ENCODE data around the gene DCPS. TPM values are rescaled to one million over a fixed set of nuclear protein-coding genes. Genes with fewer than 3 reads are reported as not detected.
"Not testable (repeated sequence)": the region's sequence is repeated elsewhere in the genome, so short reads cannot be mapped to it uniquely, and the experiment has no call there.

The DCPS gene, protein sequence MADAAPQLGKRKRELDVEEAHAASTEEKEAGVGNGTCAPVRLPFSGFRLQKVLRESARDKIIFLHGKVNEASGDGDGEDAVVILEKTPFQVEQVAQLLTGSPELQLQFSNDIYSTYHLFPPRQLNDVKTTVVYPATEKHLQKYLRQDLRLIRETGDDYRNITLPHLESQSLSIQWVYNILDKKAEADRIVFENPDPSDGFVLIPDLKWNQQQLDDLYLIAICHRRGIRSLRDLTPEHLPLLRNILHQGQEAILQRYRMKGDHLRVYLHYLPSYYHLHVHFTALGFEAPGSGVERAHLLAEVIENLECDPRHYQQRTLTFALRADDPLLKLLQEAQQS
- total RNA-seq: 10 to 100 TPM in 1 of 4 donors, 1 to 10 TPM in 3; 6.7 to 23.9 (median 7.9) TPM

DNA sequence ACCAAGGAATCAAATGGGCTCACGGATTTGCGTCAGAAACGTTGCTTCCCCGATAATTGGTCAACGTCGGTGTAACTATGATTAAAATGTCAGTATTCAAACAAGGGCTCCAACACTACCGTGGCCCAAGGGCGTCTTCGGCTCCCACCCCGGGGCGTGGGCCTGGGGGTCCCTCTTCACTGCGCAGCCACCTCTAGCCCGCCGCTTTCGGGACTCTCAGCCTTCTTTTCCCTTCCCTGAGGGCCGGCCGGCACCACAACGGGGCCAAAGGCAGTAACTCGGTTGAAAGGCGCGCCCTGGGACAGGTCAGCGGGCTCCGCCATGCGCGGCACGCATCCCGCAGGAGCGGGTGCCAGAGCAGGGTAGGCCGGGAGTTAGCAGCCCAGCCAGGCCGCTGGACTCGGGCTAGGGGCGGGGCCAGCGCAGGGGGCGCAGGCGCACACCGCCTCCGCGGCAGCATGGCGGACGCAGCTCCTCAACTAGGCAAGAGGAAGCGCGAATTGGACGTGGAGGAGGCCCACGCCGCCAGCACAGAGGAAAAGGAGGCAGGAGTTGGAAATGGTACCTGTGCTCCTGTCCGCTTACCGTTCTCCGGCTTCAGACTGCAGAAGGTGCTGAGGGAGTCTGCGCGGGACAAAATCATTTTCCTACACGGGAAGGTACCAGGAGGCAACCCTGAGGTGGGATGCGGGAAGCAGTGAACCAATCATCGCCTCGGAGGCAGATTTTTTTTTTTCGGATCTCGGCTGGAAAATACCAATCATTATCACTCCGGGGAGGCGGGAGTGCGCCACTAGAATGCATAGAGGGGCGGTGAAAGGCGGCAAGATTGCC, at the start of gene DCPS:
Gene DCPS (plus strand): TSS at position 438 of the 834 bp plus-strand sequence. CDS start 21 bp downstream, at position 459.
- TF ChIP-seq, protein P1, sequence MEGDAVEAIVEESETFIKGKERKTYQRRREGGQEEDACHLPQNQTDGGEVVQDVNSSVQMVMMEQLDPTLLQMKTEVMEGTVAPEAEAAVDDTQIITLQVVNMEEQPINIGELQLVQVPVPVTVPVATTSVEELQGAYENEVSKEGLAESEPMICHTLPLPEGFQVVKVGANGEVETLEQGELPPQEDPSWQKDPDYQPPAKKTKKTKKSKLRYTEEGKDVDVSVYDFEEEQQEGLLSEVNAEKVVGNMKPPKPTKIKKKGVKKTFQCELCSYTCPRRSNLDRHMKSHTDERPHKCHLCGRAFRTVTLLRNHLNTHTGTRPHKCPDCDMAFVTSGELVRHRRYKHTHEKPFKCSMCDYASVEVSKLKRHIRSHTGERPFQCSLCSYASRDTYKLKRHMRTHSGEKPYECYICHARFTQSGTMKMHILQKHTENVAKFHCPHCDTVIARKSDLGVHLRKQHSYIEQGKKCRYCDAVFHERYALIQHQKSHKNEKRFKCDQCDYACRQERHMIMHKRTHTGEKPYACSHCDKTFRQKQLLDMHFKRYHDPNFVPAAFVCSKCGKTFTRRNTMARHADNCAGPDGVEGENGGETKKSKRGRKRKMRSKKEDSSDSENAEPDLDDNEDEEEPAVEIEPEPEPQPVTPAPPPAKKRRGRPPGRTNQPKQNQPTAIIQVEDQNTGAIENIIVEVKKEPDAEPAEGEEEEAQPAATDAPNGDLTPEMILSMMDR (IDR thresholded peaks at IDR 0.05): no peak
- TF ChIP-seq POLR2A (IDR thresholded peaks at IDR 0.05): peak; percentile 51 to 77
- Histone ChIP-seq H3K9me3 (no peaks in the 10 kb centered on the region), H3K27ac (peak within 1 kb of the TSS; percentile 82 to 90 (median 88)), H3K36me3 (no peaks in the 10 kb centered on the region), H3K4me1 (peaks cover 0 to 10% (median 0%) of the 10 kb centered on the region in 4 donors), H3K27me3 (no peaks in the 10 kb centered on the region), H3K4me3 (peak within 1 kb of the TSS; percentile 57 to 81 (median 69))
- peak; percentile 81 to 94 (median 93) for DNase-seq

DNA sequence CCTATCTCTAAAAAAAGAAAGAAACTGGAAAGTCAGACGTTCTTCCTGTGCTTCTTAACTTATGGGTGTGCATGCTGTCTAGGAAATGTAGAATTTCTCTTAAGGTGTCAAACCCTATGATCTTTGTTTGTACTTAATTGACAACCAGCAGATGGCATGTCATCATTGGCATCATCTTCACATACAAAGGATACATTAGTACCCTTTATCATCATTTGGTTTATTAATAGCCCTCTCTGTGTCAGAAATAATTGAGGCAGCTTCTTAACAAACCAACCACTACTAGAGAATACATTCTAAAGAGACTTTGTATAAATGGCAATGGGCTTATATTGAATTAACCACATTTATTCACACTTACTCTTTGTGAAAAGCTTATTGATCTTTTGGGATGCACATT, 49.0 kb upstream of the DCPS start:
- H3K27me3 ChIP-seq: no peaks in the 10 kb centered on the region
- no peak for TF ChIP-seq POLR2A (IDR thresholded peaks at IDR 0.05)
- TF ChIP-seq, protein P1 (IDR thresholded peaks at IDR 0.05): no peak
- H3K4me3 ChIP-seq: no peak overlapping the region
- H3K4me1 ChIP-seq: no peaks in the 10 kb centered on the region
- H3K36me3 ChIP-seq: peaks cover 0 to 56% (median 0%) of the 10 kb centered on the region in 3 donors
- H3K9me3 ChIP-seq: no peaks in the 10 kb centered on the region
- H3K27ac ChIP-seq: no peak overlapping the region
- no peak for DNase-seq

DNA sequence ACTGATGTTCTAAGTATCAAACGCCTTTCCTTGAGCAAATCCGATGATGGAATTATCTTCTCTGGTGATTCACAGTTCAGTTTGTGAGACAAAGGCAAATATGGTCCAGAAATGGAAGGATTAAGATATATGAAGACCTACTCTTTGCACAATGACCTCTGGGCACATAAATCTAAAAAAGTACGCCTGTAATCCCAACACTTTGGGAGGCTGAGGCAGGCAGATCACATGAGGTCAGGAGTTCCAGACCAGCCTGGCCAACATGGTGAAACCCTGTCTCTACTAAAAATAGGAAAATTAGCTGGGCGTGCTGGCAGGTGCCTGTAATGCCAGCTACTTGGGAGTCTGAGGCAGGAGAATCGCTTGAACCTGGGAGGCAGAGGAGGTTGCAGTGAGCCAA, 48.4 kb upstream of the DCPS start:
- peaks cover 0 to 56% (median 0%) of the 10 kb centered on the region in 3 donors for H3K36me3 ChIP-seq
- not testable (repeated sequence) for H3K27me3 ChIP-seq

DNA sequence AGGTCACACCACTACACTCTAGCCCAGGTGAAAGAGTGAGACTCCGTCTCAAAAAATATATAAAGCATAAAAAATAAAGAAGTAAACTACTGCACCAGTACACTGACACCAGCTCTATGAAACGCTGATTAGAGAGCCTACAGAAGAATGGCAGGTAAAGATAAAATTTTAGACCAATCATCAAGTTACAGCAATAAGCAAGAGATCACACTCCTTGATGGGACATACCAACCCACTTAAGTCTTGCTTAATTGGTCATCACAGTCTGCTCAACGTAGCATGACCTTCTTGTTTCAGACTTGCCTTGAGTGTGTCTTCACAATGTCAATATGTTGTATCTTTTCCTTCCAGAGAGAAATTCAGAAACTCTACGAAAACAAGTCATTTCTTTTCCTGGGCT, 47.6 kb upstream of the DCPS start:
- DNase-seq: no peak
- Histone ChIP-seq H3K36me3 (peaks cover 0 to 58% (median 0%) of the 10 kb centered on the region in 3 donors), H3K4me3 (no peak overlapping the region), H3K4me1 (no peaks in the 10 kb centered on the region), H3K27ac (no peak overlapping the region), H3K9me3 (no peaks in the 10 kb centered on the region), H3K27me3 (no peaks in the 10 kb centered on the region)
- TF ChIP-seq POLR2A (IDR thresholded peaks at IDR 0.05): no peak
- TF ChIP-seq, protein P1 (IDR thresholded peaks at IDR 0.05): no peak

More for the DNA sequence above, 48.4 kb upstream of the DCPS start:
- H3K4me3 ChIP-seq, DNase-seq, H3K9me3 ChIP-seq, H3K27ac ChIP-seq, H3K4me1 ChIP-seq: not testable (repeated sequence)

DNA sequence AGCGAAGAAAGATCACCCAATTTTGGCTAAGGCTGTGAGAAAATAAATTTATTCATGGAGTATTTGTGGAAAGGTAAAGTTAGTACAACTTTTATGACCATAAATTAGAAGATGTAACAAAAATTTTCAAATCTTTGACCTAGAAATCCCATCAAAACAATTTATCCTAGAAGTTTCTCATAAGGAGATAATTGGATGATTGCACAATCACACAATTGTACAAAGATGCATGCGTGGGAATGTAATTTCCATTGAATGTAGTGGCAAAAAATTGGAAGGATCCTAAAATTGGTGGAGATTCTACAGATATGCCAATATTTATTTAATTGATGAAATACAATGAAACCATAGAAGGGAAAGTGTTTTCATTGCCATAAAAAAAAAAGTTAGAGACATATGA, 46.7 kb upstream of the DCPS start:
- no peak overlapping the region for H3K4me3 ChIP-seq
- H3K9me3 ChIP-seq: no peaks in the 10 kb centered on the region
- no peaks in the 10 kb centered on the region for H3K4me1 ChIP-seq
- TF ChIP-seq POLR2A (IDR thresholded peaks at IDR 0.05): no peak
- TF ChIP-seq, protein P1 (IDR thresholded peaks at IDR 0.05): no peak
- H3K27me3 ChIP-seq: no peaks in the 10 kb centered on the region
- H3K36me3 ChIP-seq: peaks cover 0 to 58% (median 0%) of the 10 kb centered on the region in 3 donors
- no peak overlapping the region for H3K27ac ChIP-seq
- no peak for DNase-seq

DNA sequence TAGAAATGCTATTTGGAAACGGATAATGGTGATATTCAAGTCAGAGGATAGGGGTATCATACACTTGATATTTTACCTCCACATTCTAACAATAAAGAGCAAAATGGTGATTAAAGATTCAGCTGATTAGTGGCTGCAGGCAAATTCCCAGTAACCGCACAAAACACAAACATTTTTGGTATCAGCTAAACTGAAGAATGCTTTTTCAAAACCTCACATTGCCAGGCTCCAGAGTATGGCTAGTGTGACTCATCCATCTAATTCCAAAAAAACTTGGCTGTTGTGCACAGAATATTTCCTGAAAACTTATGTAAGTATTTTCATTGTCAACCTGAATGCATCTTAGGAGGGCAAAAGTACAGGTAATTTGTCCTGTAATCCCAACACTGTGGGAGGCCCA, 46.1 kb upstream of the DCPS start:
- H3K4me1 ChIP-seq: no peaks in the 10 kb centered on the region
- no peak overlapping the region for H3K27ac ChIP-seq

More for the DNA sequence above, 46.1 kb upstream of the DCPS start:
- H3K36me3 ChIP-seq: peaks cover 0 to 58% (median 0%) of the 10 kb centered on the region in 3 donors
- DNase-seq: no peak
- H3K4me3 ChIP-seq: no peak overlapping the region
- TF ChIP-seq POLR2A (IDR thresholded peaks at IDR 0.05): no peak
- TF ChIP-seq, protein P1 (IDR thresholded peaks at IDR 0.05): no peak
- no peaks in the 10 kb centered on the region for H3K9me3 ChIP-seq
- H3K27me3 ChIP-seq: no peaks in the 10 kb centered on the region

Measured in Peyer's patch (tissue), 4 donors.